Fibroblast of skin of back (primary cell): ENCODE results near the gene SH2B2.
"Not testable (repeated sequence)": the region's sequence is repeated elsewhere in the genome, so short reads cannot be mapped to it uniquely, and the experiment has no call there.

Experiments used
- DNase-seq: peaks from one replicate; pipeline ENCODE4 v3.0.0-alpha.2; 2013

The SH2B2 gene

GRCh38 chr7:102306916-102307677 is 20.4 kb downstream of the SH2B2 start:
- DNase-seq = peak; percentile 71

DNA sequence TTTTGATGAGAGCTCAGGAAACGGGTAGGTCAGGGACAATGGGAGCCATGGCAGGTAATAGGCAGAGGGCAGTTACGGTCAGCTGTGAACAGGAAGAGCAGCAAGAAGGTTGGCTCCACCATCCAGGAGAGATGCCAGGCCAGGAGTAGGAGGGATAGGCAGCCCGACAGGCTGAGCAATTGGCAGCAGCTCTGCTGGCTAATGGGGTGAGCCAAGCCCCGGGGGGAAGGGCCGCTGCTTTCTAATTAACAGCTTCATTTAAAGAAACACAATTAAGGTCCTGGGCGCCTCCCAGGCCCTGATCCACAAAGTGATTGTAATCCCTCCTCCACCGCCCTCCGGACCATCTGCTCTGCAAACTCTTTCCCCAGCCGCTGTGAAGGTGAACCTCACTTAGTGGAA is 23.7 kb downstream of the SH2B2 start:
- DNase-seq = no peak

DNA sequence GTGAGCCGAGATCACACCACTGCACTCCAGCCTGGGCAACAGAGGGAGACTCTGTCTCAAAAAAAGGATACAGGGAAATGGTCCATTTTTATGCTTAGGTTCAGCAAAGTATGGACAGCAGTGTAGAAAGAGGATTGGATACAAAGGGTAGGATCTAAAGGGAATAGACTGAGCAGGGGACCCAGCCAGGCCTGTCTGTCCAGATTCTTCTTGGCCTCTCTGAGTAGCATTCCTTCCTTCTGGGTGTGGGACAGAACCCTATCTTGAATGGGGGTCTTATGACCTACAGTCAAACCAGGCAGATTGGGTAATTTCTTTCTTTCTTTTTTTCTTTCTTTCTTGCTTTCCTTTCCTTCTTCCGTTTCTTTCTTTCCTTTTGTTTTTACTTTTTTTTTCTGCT is 25.6 kb downstream of the SH2B2 start:
- DNase-seq = no peak

GRCh38 chr7:102313997-102314780 is 27.5 kb downstream of the SH2B2 start:
- DNase-seq = no peak

DNA sequence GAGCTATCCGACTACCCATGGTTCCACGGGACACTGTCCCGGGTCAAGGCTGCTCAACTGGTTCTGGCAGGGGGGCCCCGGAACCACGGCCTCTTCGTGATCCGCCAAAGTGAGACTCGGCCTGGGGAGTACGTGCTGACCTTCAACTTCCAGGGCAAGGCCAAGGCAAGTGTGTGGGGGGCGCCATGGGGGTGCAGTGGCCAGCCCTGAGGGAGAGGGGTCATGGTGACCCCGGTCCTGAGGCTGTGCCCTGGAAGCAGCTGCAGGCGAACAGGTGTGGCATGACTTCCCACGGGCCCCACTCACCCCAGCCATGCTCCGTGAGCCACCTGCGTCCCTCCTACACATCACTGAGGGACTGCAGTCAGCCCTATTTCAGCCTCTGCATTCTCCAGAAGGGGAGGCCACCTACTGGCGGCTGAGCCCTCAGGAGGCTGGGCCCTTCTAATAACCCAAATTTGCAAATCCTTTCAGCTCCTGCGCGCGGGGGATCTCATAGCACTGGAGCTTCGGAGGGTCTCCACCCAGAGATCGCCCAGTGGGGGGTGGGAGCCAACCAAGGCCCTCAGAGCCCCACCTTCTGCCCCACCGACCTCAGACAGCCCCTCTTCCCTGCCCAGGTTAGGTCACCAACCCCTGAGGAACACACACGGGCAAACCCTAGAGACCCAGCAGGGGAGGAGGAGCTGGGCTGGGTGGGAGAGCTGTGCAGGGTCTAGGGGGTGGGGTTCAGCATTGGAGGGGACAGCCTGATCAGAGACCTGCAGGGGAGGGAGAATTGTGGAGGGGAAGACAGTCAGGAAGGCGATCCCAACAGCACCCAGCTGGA is 30.8 kb downstream of the SH2B2 start:
- DNase-seq = no peak

DNA sequence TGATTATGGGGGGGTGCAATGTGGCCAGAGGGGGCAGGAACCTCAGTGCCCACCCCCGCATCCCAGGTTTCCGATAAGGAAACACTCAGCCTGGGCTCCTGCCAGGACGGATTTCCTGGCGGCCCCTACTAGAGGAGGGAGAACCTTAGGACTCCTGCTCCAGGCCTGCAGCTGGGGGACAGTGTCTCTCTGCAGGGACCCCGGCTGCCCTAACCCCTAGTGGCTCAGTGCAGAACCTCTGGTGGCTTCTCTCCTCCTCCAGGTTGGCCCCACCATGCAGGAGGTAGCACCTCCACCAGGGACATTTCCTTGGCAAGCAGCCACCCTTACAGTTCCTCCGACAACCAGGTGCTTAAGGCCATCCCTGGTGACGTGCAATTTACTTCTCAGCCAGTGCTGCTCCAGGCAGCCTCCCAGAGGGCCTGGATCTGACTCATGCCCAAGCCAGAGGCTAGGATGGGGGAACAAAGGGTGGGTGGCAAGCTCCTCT is 31.9 kb downstream of the SH2B2 start:
- DNase-seq = no peak

DNA sequence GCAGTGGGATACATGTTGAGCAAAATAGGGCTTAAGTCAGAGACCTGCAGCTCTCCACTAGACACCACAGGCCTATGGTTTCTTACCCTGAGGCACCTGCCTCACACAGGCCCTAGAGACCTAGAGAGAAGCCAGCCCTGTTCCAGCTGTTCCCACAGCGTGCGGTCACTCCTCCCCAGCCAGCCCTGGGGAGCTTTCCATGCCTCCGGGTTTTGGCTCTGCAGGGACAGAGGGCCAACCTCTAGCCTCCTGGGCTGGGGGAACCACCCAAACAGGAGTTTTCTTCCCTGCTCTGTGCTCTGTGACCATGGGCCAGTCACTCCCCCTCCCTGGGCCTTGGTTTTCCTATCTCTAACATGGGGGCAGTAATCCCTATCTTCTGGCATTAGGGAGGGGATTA is 33.0 kb downstream of the SH2B2 start:
- DNase-seq = no peak

DNA sequence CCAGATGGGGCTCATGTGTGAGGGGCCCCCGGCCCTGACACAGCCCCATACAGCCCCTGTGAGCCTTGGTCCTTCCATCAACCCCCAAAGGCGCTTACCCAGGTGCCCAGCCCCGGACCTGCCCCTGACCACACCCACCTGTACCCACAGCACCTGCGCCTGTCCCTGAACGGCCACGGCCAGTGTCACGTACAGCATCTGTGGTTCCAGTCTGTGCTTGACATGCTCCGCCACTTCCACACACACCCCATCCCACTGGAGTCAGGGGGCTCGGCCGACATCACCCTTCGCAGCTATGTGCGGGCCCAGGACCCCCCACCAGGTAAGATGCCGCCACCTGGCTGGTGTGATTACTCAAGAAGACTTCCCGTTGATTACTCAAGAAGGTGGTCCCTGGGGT is 33.5 kb downstream of the SH2B2 start:
- no peak for DNase-seq

DNA sequence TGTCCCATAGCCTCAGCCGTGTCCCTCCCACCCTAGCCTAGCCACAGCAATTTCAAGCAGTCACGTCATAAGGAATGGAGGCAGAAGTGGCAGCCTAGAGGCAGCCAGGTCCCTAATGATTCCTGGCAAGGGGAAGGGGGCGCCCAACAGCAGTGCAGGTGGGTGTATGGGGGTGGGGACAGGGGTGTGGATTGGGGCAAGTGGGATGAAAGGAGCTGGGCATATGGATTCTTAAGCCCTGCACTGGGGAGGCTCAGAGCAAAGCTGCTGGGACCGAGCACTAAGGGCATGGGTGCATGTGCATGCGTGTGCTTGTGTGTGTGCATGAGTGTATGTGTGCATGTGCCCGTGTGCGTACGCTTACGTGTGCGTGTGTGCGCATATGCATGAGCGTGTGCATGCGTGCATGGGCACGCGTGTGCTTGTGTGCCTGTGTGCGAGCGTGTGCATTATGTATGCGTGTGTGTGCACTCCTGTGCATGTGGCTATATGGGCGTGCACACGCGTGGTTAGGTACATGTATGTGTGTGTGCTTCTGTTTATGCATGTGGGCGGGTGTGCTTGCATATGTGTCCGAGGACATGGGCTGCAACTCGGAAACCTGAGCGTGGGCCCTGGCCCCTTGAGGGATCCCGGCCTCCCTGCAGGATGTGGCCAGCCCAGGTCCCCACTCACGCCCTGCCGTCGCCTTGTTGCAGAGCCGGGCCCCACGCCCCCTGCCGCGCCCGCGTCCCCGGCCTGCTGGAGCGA is 34.1 kb downstream of the SH2B2 start:
- no peak for DNase-seq

DNA sequence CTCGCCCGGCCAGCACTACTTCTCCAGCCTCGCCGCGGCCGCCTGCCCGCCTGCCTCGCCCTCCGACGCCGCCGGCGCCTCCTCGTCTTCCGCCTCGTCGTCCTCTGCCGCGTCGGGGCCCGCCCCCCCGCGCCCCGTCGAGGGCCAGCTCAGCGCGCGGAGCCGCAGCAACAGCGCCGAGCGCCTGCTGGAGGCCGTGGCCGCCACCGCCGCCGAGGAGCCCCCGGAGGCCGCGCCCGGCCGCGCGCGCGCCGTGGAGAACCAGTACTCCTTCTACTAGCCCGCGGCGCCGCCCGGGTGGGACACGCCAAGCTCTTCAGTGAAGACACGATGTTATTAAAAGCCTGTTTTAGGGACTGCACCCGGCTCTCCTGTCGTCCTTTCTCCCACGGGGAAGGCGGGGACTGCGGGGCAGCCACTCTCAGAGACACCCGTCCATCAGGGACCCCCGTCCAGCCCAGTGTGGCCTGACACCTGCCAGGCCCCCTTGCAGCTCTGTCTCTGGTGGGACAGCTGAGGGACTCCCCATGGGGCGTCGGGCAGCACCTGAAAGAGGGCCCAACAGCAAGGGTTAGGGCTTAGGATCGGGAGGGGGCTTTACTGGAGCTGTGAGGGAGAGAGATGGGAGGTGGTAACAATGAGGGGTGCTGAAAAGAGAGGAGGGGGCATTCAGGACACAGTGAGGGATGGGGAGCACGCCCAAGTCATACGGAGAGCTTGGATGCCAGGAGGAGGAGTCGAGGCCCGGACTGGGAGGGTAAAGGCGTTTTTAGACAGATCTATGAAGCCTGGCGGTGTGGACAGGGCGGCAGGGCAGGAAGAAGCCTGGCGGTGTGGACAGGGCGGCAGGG is 34.9 kb downstream of the SH2B2 start:
- DNase-seq = peak; percentile 17

DNA sequence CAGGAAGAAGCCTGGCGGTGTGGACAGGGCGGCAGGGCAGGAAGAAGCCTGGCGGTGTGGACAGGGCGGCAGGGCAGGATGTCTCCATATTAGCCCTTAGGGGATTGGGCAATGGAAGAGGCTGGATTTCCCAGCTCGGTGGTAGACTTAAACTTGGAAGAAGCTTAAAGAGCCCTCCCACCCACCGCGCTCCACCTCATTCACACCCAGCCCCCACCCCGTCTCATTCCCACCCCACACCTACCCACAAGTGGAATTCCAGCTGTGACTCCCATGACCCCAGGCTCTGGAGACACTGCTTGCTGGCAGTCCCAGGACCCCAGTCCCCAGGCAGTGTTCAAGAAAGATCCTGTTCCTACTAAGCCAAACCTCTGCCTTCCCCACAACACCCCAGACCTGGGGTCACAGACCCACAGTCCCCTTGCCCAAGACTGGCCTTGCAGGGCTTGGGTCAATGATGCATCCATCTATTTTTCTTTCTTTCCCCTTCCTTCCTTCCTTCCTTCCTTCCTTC is 35.6 kb downstream of the SH2B2 start:
- DNase-seq = no peak

DNA sequence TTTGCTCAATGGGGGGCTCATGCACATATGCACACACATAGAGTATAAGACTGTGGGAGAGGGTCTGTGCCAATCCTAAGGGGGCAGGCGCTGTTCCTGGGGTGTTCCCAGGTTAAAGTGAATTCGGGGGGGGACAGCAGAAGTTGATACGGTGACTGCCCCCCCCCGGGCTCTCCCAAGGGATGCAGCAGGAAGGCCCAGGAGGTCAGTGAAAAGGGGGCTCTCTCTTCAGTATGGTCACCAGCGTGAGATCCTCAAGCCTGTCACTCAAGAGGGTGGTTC is 37.2 kb downstream of the SH2B2 start:
- no peak for DNase-seq

DNA sequence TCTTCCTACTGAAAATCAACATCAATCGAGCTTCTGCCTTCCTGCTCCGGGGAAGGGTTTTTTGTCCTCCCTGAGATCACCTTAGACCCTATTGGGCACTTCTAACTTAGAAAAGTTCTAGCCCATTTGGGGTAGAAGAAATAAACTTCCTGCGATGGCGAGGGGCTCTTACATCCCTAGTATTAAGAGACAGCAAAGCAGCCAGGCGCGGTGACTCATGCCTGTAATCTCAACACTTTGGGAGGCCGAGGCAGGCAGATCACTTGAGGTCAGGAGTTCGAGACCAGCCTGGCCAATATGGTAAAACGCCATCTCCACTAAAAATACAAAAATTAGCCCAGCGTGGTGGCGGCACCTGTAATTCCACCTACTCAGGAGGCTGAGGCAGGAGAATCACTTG is 38.4 kb downstream of the SH2B2 start:
- not testable (repeated sequence) for DNase-seq

DNA sequence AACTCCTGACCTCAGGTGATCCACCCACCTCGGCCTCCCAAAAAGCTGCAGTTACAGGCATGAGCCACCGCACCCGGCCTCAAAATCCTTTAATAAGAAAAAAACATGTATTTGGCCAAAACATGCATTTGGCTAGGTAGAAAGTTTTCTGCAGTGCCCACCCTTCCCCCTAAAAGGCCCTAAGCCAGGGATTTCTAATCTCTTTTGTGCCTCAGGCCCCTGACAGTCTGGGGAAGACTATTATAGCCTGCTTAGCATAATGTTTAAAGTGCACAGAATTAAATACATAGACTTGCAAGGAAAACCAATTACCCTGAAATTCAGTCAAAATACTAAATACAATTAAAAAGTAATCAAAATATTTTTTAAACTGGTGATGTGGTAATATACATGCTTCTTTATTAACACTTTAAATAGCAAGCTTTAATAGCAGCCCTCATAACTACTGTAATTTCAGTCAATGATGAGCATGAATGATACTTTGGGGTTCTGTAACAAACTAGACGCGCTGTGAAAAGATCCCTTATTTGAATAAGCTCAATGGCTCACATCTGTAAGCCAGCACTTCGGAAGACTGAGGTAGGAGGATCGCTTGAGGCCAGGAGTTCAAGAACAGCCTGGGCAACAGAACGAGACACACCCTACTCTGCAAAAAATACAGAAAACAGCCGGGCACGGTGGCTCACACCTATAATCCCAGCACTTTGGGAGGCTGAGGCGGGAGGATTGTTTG is 39.7 kb downstream of the SH2B2 start:
- no peak for DNase-seq

- DNase-seq = not testable (repeated sequence)
Measured at GRCh38 chr7:102327183-102327582, 40.5 kb downstream of the SH2B2 start.

DNA sequence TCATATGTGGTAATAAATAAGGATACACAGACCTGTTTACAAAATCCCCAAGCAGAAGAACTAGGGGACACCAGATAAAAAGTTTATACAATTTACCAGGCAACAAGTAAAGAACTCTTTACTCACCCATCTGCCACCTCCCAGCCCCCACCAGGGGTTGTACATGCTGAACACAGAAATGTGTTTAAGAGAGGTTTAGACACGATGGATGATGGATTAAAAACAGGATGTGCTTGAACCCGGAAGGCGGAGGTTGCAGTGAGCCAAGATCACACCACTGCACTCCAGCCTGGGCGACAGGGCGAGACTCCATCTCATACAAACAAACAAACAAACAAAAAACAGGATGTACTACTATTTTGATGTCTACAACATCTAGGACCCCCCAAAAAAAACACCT is 42.2 kb downstream of the SH2B2 start:
- not testable (repeated sequence) for DNase-seq

GRCh38 chr7:102329366-102329765 is 42.7 kb downstream of the SH2B2 start:
- DNase-seq = not testable (repeated sequence)

DNA sequence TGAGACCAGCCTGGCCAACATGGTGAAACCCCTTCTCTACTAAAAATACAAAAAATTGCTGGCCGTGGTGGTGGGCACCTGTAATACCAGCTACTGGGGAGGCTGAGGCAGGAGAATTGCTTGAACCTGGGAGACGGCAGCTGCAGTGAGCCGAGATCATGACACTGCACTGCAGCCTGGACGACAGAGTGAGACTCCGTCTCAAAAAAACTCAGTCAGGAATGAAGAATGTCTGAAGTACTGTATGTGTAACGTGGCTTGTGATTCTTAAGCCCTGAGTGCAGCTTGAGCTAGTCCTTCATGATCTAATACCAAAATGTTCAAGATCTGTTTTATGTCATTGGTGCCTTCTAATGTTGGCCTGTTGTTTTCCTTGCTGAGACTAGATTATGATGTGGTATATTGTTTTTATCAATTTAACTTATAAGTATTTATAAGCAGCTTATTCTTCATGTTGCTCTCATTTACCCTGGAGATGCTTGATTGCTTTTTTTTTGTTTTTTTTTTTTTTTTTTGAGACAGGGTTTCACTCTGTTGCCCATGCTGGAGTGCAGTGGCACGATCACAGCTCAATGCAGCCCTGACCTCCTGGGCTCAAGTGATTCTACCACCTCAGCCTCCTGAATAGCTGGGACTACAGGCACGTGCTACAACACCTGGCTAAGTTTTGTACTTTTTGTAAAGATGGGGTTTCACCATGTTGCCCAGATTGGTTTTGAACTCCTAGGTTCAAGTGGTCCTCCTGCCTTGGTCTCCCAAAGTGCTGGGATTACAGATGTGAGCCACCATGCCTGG is 44.2 kb downstream of the SH2B2 start:
- DNase-seq = not testable (repeated sequence)

- DNase-seq = not testable (repeated sequence)
Measured at GRCh38 chr7:102335574-102335973, 48.9 kb downstream of the SH2B2 start.

GRCh38 chr7:102337002-102337401 is 50.3 kb downstream of the SH2B2 start:
- DNase-seq = not testable (repeated sequence)
